ENCODE measurements around the gene GPBP1. TPM values are rescaled to one million over a fixed set of nuclear protein-coding genes. Genes with fewer than 3 reads are reported as not detected.
A peak's percentile ranks its signal among the peaks of the same experiment; 100 is the strongest.

Gene GPBP1
- total RNA-seq, 1 experiment from 2014 or later = 100 TPM

- TF ChIP-seq ZNF416 (CRISPR knock-in tag; IDR thresholded peaks at IDR 0.05) = no peak
- TF ChIP-seq ESRRA (CRISPR knock-in tag; IDR thresholded peaks at IDR 0.05; ENCODE audit: borderline replicate concordance) = peak; percentile 26; the same call in 1 of the 2 replicates
- no peak for TF ChIP-seq ZMAT4 (CRISPR knock-in tag; IDR thresholded peaks at IDR 0.05)
- no peak for TF ChIP-seq IRF2 (CRISPR knock-in tag; IDR thresholded peaks at IDR 0.05; ENCODE audit: borderline replicate concordance, low read depth)
- TF ChIP-seq AR (CRISPR knock-in tag; IDR thresholded peaks at IDR 0.05) = no peak
- TF ChIP-seq E2F5 (CRISPR knock-in tag; IDR thresholded peaks at IDR 0.05) = peak; percentile 37; the same call in 1 of the 2 replicates
- TF ChIP-seq ATF3 (CRISPR knock-in tag; conservative IDR thresholded peaks at IDR 0.05) = no peak
- peak; percentile 48; the same call in 1 of the 2 replicates for TF ChIP-seq NFE2L1 (CRISPR knock-in tag; IDR thresholded peaks at IDR 0.05)
- no peak for TF ChIP-seq RORB (CRISPR knock-in tag; IDR thresholded peaks at IDR 0.05)
- no peak for TF ChIP-seq FOXJ3 (CRISPR knock-in tag; IDR thresholded peaks at IDR 0.05; ENCODE audit: borderline replicate concordance)
- no peak for TF ChIP-seq ERG (CRISPR knock-in tag; IDR thresholded peaks at IDR 0.05)
- no peak for TF ChIP-seq PRDM15 (CRISPR knock-in tag; IDR thresholded peaks at IDR 0.05)
- TF ChIP-seq ETV6 (CRISPR knock-in tag; IDR thresholded peaks at IDR 0.05) = peak; percentile 68; the same call in 1 of the 2 replicates
Observed at GRCh38 chr5:57173319-57174127, at the start of gene GPBP1 (continued).

- ATAC-seq (no peak), DNase-seq (ENCODE audit: low spot score) (no peak)
- H3K36me3 Mint-ChIP-seq = peaks cover 9% of the 10 kb centered on the region; the same call in 1 of the 2 replicates
- ChIA-PET CTCF (no interaction called here), POLR2A (no interaction called here)
- H3K27me3 Mint-ChIP-seq (ENCODE audit: low read depth) = no peaks in the 10 kb centered on the region
- no peak overlapping the region for H3K4me3 Mint-ChIP-seq
- H3K27ac Mint-ChIP-seq = no peak overlapping the region
- H3K9me3 Mint-ChIP-seq = peaks cover 12% of the 10 kb centered on the region
- no peaks in the 10 kb centered on the region for H3K4me1 Mint-ChIP-seq
- TF ChIP-seq ZNF138 (CRISPR knock-in tag; conservative IDR thresholded peaks at IDR 0.05) (no peak), KAT7 (CRISPR knock-in tag; IDR thresholded peaks at IDR 0.05; ENCODE audit: borderline replicate concordance) (no peak), ERG (CRISPR knock-in tag; IDR thresholded peaks at IDR 0.05) (no peak), TP53 (CRISPR knock-in tag; IDR thresholded peaks at IDR 0.05) (no peak), SOX15 (CRISPR knock-in tag; IDR thresholded peaks at IDR 0.05) (no peak), NR3C1 (CRISPR knock-in tag; conservative IDR thresholded peaks at IDR 0.05; ENCODE audit: low read depth) (no peak), ZNF512 (CRISPR knock-in tag; IDR thresholded peaks at IDR 0.05; ENCODE audit: borderline replicate concordance) (no peak), ESRRA (CRISPR knock-in tag; IDR thresholded peaks at IDR 0.05; ENCODE audit: borderline replicate concordance) (no peak), GRHL2 (CRISPR knock-in tag; IDR thresholded peaks at IDR 0.05; ENCODE audit: insufficient replicate concordance, severe bottlenecking) (no peak)
Observed at GRCh38 chr5:57128325-57128724, 45.5 kb upstream of the GPBP1 start.
